RPMI7951 (cell line): Measurements from ENCODE around the gene SLC39A3. TPM values are rescaled to one million over a fixed set of nuclear protein-coding genes. Genes with fewer than 3 reads are reported as not detected.

Experiments
- DNase-seq: peaks from one replicate; pipeline ENCODE4 v3.0.0-alpha.2; 2012; ENCODE audit warnings: low read depth
- total RNA-seq: library from RNA; depleted of rRNA; stranded (reverse); fragments of >200 nt; shearing (Covaris generic); gene quantifications from 2 replicates; pipeline ENCODE4 v1.2.3, GENCODE V29; 2014

The SLC39A3 gene
- total RNA-seq, 1 experiment from 2014 or later, result 37.1 TPM

DNA sequence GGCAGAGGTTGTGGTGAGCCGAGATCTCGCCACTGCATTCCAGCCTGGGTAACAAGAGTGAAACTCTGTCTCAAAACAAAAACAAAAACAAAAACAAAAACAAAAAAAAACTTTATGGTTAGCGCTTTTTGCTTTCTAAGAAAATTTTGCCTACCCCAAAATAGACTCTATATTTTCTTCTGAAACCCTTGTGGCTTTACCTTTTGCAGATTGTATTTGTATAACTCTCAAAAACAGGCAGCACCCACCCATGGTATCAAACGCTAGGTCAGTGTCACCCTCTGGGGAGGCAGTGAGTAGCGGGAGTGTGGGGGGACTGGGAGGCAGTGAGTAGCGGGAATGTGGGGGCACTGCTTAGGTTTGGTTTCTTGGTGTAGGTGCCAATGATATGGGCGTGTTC is 7.5 kb upstream of the SLC39A3 start:
- DNase-seq, result no peak

GRCh38 chr19:2744113-2744512 is 4.3 kb upstream of the SLC39A3 start:
- no peak for DNase-seq

GRCh38 chr19:2743099-2743498 is 3.3 kb upstream of the SLC39A3 start:
- no peak for DNase-seq

DNA sequence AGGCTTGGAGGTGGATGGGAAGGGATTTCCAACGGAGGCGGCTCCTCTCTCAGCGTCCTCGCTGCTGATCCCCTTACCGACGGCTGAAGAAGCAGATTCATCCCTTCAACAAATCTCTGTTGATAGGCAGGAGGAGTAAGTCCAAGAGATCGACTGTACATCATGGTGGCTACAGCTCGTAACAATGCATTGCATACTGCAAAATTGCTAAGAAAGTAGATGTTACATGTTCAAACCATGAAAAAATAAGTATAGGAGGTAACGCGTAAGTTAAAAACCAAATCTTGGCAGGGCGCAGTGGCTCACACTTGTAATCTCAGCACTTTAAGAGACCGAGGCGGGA is 468 bp upstream of the SLC39A3 start:
- DNase-seq, result no peak

GRCh38 chr19:2736550-2737190 is 3.1 kb downstream of the SLC39A3 start:
- DNase-seq, result no peak

DNA sequence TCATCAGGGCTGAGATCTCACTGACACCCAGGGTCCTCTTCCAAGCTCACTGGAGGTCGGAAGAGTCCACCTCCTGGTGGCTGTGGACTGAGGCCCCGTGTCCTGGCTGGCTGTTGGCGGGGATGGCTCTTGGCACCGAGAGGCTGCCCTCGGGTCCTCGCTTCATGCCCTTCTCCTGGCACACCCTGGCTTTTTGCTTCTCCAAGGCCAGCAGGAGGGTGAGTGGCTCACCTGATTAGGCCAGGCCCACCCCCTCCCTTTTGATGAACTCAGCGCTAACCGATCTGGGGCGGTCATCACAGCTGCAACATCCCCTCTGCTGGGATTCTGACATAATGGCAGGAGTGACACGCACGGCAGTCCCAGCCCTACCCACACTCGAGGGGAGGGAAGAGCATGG is 4.4 kb downstream of the SLC39A3 start:
- DNase-seq, result no peak

DNA sequence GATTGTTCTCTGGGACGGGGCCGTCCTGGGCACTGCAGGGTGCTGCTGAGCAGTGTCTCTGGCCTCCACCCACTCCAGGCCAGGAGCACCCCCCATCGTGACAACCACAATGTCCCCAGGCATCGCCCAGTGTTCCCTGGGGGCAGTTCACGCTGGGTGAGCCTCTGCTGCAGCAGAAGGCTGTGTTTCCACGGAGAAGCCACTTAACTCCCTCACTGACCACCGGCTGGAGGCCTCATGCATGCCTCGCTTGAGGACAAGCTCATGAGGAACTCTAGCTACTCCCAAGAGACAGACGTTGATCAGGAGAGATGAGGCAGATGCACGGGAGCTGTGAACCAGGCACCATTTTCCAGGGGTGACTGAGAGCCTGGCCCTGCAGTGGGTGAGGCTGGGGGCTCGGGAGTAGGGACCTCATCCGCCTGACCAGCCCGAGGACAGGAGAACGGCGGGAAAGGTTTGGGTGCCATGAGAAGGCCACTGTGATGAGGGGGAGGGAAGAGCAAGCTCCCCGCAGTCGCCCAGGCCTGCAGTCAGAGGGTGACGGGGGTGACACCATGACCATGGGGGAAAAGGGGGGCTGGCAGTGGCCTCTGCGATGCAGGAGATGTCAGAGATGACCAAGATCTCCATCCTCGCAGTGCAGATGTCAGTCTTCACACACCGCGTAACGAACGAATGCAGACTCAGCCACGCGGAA is 5.1 kb downstream of the SLC39A3 start:
- no peak for DNase-seq

GRCh38 chr19:2733930-2734588 is 5.8 kb downstream of the SLC39A3 start:
- DNase-seq, result no peak

DNA sequence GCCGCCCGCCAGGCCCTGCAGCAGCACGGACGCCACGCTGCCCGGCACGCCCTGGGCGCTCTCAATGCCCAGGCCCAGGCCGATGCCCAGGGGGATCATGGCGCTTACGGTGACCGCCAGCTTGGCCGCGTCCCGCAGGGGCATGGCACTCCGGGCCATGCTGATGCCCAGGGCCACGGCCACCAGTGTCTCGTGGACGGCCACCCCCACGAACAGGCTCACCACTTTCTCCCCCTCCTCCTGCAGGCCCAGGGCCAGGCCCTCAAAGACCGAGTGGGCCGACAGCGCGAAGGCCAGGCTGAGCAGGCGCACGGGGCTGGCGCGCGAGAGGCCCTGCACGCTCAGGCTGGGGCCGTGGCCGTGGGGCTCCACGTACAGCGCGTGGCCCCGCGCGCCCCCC is 6.9 kb downstream of the SLC39A3 start:
- no peak for DNase-seq

DNA sequence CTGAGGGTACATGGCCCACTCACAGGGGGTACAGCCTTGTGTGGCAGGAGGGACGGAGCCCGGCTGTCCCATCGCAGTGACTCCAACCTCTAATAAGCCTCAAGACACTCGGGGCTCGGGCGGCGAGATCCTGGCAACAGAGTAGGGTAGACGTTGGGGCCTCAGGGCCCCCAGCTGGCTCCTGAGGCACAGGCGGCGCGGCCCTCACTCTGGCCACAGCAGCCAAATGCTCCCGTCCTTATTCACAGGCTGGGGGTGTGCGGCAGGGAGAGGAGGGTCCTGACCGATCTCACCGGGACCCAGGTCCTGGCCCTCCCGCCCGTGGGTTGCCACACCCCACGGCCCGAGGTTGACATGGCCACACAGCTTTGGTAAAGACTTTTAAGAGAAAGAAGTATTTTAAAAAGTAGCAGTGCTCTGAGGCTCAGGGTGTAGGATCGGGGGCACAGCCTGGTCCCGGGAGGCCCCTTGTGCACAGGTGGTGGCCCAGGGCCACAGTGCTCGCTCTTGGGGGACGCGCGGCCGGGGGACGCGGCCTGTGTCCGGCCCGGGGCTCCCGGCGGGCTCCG is 7.6 kb downstream of the SLC39A3 start:
- DNase-seq, result no peak

DNA sequence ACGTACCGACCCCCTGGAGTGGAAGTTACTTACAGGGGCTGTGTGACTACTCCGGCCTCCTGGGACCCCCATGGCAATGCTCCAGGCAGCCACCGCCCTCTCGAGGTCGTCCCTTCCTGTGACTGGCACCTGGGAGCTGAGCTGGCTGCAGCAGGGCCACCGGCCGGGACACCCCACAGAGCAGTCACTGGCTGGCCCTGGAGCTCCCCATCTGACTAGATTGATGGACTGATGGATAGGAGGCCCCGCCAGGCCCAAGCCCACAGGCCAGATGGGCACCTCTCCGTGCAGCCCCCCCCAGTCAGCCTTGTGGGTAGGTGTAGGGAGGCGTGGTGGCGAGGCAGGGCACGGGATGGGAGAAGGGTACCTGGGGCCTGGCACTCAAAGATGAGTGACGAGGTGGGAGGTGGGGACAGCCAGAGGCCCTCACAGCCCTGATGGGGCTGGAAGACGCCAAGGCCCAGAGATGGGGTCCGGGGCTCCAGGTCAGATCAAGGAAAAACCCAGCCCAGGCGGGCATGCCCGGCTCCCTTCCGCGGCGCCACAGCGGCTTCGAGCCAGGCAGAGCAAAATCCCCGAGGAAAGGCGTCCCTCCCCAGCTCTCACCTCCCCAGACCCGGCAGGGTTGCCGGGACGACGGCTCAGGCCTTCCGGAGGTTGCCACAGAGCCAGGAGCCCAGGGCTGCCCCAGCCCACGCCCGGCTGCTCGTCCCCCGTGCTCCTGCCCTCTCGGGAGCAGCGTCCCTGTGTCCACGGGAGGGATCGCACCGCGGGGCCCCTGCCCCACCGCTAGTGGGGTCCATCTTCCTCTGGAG is 8.4 kb downstream of the SLC39A3 start:
- no peak for DNase-seq

- no peak for DNase-seq
Measured at GRCh38 chr19:2729943-2730818, 9.6 kb downstream of the SLC39A3 start.

DNA sequence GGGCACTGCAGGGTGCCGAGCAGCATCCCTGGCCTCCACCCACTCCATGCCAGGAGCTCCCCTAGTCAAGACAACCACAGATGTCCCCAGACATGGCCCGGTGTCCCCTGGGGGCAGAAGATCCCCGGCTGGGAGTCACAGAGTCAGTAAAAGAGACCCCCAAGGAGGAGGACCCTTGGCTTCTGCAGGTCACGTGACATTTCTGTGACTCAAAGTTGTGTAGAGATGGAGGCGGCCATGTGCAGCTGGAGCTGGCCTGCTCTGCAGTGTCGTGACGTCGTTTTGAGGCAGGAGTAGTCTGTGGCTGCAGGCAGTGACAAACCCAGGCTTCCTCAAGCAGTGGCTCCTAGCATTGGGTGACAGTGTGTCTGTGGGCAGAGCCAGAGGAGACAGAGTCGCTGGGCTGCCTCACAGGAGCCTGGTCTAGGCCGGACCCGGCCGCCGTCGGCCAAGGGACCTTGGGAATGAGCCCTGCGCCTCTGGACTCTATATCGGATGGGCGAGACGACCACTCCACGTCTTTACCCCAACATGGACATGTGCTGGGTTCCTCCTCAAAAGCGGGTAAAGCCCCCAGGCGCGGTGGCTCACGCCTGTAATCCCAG is 10.9 kb downstream of the SLC39A3 start:
- DNase-seq, result peak; percentile 24

- DNase-seq, result peak; percentile 51
Measured at GRCh38 chr19:2727640-2727944, 12.2 kb downstream of the SLC39A3 start.

DNA sequence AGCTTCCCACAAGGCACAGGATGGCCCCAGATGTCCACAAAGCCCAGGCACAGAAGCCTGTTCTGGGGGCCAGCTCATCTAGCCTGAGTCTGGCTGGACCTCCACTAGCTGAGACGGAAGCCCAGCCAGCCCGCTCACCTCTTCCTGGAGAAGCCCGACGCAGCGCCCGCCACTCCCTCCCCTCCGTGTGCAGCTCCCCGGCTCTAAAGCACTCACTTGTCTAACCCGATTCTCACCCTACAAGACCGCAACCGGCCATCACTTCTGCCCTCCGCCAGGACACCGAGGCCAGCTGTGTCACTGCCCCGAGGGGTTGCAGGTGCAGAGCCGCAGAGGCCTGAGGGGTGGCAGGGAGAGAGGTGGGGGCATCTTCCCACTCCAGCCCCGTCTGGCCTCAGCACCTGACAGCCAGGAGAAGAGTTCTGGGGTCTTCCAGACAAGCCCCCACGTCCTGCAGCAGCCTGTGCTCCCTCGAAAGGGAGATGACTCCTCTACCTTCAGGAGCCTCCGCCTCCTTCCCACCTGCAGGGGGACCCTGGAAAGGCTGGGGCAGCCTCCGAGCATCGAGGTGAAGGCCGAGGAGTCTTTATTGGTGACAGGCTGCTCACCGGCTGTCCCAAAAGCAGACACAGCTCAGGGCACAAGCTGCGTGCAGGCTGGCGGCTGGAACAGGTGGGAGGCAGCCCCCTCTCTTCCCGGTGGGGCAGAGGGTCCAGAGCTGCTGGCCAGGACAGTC is 12.7 kb downstream of the SLC39A3 start:
- peak; percentile 75 for DNase-seq

DNA sequence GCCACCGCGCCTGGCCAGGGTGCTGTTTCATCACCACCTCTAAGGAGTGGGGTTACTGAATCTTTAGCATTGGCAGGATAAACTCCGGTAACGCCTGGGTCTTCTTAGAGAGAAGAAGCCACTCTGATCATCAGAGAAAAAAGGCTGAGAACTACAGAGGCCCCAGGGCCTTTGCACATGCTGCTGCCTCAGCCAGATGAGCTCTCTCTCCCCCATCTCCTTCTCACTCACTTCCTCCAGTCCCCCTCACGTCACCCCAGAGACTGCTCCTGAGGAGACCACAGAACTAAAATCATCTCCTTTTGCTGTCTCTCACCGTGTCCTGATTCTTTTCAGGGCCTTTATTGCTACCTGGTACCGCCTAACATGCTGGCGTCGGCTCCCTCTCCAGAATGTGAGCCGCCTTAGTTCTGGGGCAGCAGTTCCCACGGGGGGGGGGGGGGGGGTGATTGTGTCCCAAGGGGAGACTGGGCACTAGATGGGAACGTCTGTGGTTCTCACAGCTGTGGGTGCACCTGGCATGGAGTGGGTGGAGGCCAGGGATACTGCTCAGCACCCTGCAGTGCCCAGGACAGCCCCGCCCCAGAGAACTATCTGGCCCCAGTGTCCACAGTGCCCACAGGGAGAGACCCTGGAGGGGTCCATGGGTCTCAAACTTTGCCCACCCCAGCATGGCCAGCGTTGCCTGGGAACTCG is 13.5 kb downstream of the SLC39A3 start:
- DNase-seq, result peak; percentile 23

- no peak for DNase-seq
Measured at GRCh38 chr19:2724148-2724557, 15.7 kb downstream of the SLC39A3 start.

- DNase-seq, result no peak
Measured at GRCh38 chr19:2723747-2724146, 16.1 kb downstream of the SLC39A3 start.

- DNase-seq, result no peak
Measured at GRCh38 chr19:2723345-2723715, 16.5 kb downstream of the SLC39A3 start.
